D721Med (cell line): ENCODE measurements around the gene CSRNP3.

Experiments used
- DNase-seq: peaks from one replicate; pipeline ENCODE4 v3.0.0; 2011; ENCODE audit warnings: low spot score; ENCODE audit not compliant: insufficient read length
- FAIRE-seq: peaks from 2 replicates; lab custom pipeline; 2011; peaks lifted over from hg19 to GRCh38; lab: Jason Lieb, UNC
- TF ChIP-seq, protein P1 (sequence below): IDR thresholded peaks from 2 replicates; pipeline ENCODE4 v1.5.1; 2012; ENCODE audit warnings: mild to moderate bottlenecking, control low read depth; ENCODE audit not compliant: insufficient read depth; ENCODE audit errors: missing control alignments

The CSRNP3 gene

DNA sequence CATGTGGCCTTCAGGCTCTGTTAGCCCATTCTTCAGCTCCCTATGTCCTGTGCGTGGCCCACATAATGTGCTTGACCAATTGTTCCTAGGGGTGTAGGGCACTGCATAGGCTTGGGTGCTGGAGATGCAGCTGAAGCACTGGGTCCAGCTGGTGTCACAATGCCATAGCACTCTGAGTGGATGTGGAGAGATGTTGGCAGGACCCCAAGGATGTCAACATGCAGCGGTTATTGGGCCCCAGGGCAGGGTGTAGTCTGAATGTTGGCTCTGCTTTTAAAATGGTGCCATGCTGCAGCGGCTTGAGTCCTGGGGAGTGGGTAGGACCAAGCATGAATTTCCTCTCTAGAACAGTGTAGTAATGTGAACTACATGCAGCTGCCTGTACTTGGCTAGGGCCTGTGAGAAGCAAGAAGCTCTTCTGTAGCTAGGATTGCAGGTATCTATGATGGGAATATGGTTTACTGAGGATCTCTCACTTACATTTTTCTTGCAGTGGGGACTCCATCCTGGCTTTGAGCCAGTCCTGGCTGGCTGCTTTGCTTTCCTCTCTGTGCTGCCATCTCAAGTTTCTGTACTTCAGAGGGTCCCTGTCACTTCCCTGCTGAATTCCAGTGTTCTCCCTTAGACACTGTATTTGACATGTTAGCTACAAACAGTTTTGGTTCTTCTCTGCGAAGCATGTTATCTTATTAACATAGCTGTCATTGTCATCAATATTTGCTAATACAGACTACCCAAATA, 148.4 kb downstream of the CSRNP3 start:
- DNase-seq (no peak), FAIRE-seq (peak; percentile 21)
- TF ChIP-seq, protein P1, sequence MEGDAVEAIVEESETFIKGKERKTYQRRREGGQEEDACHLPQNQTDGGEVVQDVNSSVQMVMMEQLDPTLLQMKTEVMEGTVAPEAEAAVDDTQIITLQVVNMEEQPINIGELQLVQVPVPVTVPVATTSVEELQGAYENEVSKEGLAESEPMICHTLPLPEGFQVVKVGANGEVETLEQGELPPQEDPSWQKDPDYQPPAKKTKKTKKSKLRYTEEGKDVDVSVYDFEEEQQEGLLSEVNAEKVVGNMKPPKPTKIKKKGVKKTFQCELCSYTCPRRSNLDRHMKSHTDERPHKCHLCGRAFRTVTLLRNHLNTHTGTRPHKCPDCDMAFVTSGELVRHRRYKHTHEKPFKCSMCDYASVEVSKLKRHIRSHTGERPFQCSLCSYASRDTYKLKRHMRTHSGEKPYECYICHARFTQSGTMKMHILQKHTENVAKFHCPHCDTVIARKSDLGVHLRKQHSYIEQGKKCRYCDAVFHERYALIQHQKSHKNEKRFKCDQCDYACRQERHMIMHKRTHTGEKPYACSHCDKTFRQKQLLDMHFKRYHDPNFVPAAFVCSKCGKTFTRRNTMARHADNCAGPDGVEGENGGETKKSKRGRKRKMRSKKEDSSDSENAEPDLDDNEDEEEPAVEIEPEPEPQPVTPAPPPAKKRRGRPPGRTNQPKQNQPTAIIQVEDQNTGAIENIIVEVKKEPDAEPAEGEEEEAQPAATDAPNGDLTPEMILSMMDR = no peak

DNA sequence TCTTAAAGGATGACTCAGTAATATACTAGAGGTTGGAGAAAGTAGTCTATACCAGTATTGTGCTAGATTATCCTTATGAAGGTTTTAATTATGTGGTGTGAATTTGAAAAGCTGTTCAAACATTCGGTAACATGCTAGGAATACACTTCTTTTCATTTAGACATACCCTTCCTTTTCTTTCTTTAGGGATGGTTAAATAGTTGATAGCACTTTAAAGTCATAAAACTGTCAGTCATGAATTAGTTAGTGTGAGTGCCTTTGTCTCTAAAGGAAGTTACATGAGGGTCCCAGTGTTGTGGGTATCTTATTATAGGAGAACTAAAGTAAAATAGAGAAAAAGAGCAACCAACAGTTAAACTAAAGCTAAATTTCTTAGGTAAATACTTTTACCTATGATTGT, 149.3 kb downstream of the CSRNP3 start:
- no peak for FAIRE-seq
- no peak for DNase-seq
- TF ChIP-seq, protein P1 = no peak

DNA sequence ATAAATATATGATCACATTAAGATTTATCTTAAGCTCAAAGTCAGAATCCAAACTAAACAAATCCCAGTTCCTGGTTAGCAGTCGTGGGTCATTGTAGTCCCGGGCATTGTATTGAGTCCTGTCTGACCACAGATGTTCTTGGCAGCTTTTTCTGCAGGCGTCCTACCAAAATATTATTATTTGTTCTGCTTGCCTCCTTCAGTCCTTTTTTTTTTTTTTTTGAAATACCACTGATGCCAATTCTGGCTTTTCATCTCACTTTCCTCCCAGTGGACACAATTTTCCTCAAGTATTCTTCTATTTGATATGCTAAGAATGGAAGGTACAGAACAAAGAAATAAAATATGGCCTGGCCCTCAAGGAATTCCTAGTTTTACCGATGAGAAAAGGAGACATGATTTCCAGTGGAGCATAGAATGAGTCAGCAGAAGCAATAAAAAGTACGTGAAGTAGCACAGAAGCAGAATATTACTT, 151.6 kb downstream of the CSRNP3 start:
- DNase-seq = no peak
- FAIRE-seq = no peak
- TF ChIP-seq, protein P1 = no peak

DNA sequence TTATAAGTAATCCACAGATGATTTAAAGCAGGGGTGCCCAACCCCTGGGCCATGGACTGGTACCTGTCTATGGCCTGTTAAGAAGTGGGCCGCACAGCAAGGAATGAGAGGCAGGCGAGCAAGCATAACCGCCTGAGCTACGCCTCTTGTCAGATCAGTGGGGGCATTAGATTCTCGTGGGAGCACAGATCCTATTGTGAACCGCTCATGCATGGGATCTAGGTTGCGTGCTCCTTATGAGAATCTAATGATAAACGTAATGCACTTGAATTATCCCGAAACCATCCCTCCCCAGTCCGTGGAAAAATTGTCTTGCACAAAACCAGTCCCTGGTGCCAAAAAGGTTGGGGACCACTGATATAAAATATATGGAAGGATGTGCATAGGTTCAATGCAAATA, 153.7 kb downstream of the CSRNP3 start:
- TF ChIP-seq, protein P1 = no peak
- no peak for DNase-seq
- no peak for FAIRE-seq

DNA sequence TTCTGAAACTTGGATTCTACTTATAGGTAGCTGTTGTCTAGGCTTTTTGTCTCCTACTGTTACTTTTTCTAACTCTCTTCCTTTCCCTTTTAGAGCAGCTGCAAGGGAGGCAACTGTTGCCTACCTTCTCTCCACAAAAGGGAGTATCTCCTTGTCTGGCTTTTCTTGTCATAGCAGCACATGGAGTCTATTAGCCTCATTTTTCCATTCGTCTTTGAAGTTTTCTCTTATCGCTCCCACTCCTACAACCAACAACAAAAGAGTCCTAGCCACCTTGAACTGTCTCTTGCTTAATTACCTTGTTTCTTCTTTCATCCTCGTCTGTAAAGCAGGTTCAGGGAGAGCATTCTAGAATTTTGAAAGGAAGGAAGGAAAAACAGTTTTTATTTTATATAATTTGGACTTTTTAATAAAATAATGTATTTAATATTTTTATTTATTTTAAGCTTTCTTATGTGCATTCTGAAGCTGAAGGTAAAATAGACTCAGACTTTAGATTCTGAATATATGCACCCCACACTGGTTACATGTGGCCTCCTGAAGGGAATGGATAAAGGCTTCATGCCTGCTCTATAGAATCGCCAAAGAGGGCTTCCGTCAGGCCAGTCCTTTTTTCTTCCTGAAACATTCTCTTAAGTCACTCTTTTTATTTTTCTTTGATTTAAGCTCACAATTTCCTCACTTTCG, 154.4 kb downstream of the CSRNP3 start:
- DNase-seq (no peak), FAIRE-seq (no peak)
- TF ChIP-seq, protein P1 = no peak

DNA sequence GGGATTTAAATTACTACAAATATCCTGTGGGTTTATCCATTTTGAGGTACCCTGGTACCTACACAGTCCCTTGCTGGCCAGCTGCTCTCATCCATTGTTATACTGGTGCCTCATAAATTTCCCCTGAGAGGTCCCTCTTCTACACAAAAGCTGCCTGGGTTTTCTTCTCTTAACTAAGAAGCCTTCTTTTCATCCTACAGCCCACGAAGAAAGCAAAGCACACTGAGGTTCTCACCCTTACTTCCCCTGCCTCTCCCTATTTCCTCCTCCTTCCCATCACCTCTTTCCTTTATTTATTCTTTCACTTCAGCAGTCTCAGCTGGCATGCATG, 154.9 kb downstream of the CSRNP3 start:
- TF ChIP-seq, protein P1 = no peak
- FAIRE-seq = no peak
- DNase-seq = no peak

DNA sequence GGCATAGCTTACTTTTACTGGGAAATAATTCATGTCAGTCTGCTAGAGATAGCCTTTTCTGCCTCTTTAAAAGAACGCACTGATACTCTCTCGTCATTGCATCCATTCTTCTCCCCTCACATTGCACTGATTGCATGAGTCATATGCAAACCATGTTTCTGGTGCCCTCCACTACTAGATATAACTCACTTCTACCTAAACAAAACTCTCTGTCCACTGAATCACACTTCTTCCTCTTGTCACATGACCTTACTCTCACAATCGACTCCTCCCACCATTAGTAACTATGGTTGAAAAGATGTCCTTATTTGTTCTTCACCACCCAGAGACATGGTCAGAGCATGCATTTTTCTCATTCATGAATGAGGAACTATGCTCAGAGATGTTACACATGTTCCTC, 158.0 kb downstream of the CSRNP3 start:
- DNase-seq (no peak), FAIRE-seq (no peak)
- TF ChIP-seq, protein P1 = no peak
